Progenitor cell of endocrine pancreas (in vitro differentiated cells): ENCODE results near the gene TMEM92. TPM values are rescaled to one million over a fixed set of nuclear protein-coding genes. Genes with fewer than 3 reads are reported as not detected.

Experiments used
- DNase-seq: peaks from one replicate; pipeline ENCODE4 v3.0.0; 2021; ENCODE audit warnings: low spot score; ENCODE audit not compliant: unreplicated experiment
- H3K27ac Mint-ChIP-seq: 2 replicates; pipeline ENCODE4 v1.8.0; 2021; ENCODE audit warnings: mild to moderate bottlenecking, moderate library complexity, mixed read lengths
- H3K27me3 Mint-ChIP-seq: 2 replicates; pipeline ENCODE4 v1.8.0; 2021; ENCODE audit warnings: mixed read lengths
- H3K36me3 Mint-ChIP-seq: 2 replicates; pipeline ENCODE4 v1.8.0; 2022; ENCODE audit warnings: mixed read lengths; ENCODE audit not compliant: insufficient read depth
- H3K4me1 Mint-ChIP-seq: 2 replicates; pipeline ENCODE4 v1.8.0; 2021; ENCODE audit warnings: low read depth, mixed read lengths
- H3K4me3 Mint-ChIP-seq: 2 replicates; pipeline ENCODE4 v1.8.0; 2021; ENCODE audit warnings: low read depth, mild to moderate bottlenecking, moderate library complexity, mixed read lengths
- H3K9me3 Mint-ChIP-seq: 2 replicates; pipeline ENCODE4 v1.8.0; 2021; ENCODE audit warnings: low read depth, mixed read lengths
- total RNA-seq: library from RNA; stranded (reverse); gene quantifications from 2 replicates; pipeline ENCODE4 v1.2.1, GENCODE V29; 2021
- TF ChIP-seq, protein P1 (sequence below): fragments of 200-600 bp; sonication (generic); IDR thresholded peaks from one replicate; pipeline ENCODE4 v1.5.0; 2021; ENCODE audit warnings: antibody characterized with exemption, mild to moderate bottlenecking; ENCODE audit not compliant: unreplicated experiment

TMEM92 gene
- total RNA-seq, 1 donor from 2014 or later, result 7.4 TPM

DNA sequence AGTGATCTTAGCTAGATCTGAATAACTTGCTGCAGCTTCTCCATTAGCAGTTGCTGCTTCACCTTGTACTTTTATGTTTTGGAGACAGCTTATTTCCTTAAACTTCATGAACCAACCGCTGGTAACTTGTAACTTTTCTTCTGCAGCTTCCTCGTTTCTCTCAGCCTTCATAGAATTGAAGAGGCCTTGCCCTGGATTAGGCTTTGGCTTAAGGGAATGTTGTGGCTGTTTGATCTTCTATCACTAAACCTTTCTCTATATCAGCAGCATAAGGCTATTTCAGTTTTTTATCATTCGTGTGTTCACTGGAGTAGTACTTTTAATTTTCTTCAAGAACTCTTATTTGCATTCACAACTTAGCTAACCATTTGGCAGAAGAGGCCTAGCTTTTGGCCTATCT, 21.5 kb upstream of the TMEM92 start:
- Mint-ChIP-seq H3K27me3 (peaks cover 9% of the 10 kb centered on the region), H3K27ac (no peak overlapping the region), H3K4me3 (no peak overlapping the region), H3K9me3 (peaks cover 11% of the 10 kb centered on the region), H3K4me1 (no peaks in the 10 kb centered on the region), H3K36me3 (peaks cover 2% of the 10 kb centered on the region)
- TF ChIP-seq, protein P1, sequence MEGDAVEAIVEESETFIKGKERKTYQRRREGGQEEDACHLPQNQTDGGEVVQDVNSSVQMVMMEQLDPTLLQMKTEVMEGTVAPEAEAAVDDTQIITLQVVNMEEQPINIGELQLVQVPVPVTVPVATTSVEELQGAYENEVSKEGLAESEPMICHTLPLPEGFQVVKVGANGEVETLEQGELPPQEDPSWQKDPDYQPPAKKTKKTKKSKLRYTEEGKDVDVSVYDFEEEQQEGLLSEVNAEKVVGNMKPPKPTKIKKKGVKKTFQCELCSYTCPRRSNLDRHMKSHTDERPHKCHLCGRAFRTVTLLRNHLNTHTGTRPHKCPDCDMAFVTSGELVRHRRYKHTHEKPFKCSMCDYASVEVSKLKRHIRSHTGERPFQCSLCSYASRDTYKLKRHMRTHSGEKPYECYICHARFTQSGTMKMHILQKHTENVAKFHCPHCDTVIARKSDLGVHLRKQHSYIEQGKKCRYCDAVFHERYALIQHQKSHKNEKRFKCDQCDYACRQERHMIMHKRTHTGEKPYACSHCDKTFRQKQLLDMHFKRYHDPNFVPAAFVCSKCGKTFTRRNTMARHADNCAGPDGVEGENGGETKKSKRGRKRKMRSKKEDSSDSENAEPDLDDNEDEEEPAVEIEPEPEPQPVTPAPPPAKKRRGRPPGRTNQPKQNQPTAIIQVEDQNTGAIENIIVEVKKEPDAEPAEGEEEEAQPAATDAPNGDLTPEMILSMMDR, result no peak
- DNase-seq, result no peak

DNA sequence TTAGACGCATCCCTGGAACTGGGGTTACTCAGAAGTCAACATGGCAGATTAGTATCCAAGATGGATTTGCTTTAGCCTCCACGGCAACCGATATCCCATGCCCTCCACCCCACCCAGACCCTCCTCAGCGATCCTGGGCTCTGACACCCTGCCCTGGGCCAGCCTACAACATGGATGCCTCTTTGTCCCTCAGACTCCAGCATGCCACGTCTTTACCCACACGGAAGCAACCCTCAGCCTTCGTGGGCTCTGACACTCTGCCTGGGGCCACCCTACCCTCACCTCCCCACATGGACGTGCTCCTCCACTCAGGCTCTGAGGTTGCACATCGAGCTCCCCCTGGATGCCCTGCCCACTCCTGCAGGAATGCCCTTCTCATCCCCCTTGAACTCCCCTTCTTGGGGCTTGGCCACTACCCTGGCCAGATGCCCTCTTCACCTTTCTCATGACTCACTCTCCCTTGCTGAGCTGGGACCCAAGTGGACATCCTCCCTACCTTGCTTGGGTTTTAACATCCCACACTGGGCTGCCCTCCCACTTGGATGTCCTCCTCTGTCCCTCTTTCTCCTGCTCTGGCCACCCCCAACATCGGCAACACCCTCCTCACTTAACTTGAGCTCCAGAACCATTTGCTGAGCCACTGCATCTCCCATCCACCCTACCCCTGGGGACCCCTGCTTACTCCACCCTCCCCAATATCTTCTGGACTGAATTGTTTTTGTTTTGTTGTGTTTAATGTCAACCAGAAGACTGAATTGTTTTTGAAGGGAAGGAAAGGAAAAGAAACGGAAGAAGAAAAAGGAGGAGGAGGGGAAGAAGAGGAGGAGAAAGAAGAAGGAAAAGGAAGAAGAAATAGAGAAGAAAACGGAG, 18.3 kb upstream of the TMEM92 start:
- Mint-ChIP-seq H3K27me3 (peaks cover 12% of the 10 kb centered on the region), H3K36me3 (no peaks in the 10 kb centered on the region), H3K4me3 (no peak overlapping the region), H3K4me1 (no peaks in the 10 kb centered on the region), H3K27ac (no peak overlapping the region), H3K9me3 (peaks cover 3% of the 10 kb centered on the region)
- no peak for DNase-seq
- TF ChIP-seq, protein P1, result no peak

DNA sequence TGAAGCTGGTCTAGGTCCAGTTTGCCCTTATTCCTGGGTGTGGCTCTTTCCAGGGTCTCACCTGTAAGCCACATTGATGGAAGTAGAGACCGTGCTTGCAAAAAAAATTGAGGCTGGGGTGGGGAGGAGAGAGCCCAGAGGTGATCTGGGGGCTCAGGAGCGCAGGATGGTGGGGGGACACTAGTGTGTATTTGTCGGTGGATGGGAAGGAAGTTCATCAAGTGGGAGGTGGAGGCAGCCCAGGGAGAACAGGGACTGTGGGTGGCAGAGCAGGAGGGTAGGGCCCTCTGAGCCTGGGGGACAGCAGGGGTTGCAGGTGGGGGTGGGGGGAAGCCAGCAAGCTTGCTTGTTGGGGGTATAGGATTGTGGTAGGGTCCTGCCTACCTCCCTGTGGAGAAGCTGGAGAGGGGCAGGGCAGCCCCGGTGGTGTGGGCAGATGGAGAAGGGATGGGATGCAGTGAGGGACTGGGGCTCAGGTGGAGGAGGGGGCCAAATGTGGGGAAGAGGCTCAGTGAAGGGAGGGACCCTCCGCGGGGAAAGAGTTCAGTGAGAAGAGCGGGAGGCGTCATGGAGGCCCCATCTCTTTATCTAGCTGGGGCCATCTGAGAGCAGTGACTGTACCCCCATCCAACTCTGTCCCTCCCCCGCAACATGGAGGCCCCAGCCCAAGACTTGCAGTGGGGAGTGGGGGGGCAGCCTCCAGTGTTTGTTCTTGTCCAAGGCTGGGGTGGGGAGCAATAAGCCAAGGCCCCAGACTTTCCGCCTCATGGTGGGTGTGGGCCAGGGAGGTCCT, 17.2 kb upstream of the TMEM92 start:
- H3K4me3 Mint-ChIP-seq, result no peak overlapping the region
- TF ChIP-seq, protein P1, result no peak
- H3K9me3 Mint-ChIP-seq, result no peaks in the 10 kb centered on the region
- DNase-seq, result no peak
- no peaks in the 10 kb centered on the region for H3K4me1 Mint-ChIP-seq
- H3K27ac Mint-ChIP-seq, result no peak overlapping the region
- H3K36me3 Mint-ChIP-seq, result no peaks in the 10 kb centered on the region
- peaks cover 21% of the 10 kb centered on the region for H3K27me3 Mint-ChIP-seq

DNA sequence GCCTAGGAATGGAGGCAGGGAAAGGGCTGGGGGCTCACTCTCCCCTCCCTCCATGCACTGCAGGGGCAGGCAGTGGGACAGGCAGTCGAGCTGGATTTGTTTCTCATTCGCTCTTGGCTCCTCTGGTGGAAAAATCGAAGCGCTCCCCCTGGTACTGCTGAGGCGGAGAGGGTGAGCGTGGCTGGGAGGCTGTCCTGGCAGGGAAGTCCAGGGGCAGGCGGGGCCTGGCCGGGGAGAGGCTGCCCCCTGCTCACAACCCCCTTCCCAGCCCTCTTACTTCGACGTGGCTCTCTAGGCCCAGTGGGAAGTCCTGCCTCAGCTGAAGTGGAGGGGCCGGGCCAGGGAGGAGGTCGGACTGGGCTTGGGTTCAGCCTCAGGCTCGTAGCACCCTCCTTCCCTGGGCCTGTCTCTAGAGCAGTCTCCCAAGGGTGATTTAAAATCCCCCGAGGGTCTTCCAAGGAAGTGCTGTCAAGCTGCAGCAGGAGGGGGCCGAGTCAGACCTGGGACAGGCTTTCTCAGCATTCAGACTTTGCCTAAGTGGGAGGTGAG, 16.5 kb upstream of the TMEM92 start:
- H3K9me3 Mint-ChIP-seq, result no peaks in the 10 kb centered on the region
- DNase-seq, result no peak
- peaks cover 29% of the 10 kb centered on the region for H3K27me3 Mint-ChIP-seq
- no peaks in the 10 kb centered on the region for H3K36me3 Mint-ChIP-seq
- no peak overlapping the region for H3K4me3 Mint-ChIP-seq
- TF ChIP-seq, protein P1, result no peak
- no peaks in the 10 kb centered on the region for H3K4me1 Mint-ChIP-seq
- no peak overlapping the region for H3K27ac Mint-ChIP-seq
